IPS-18c (cell line): ENCODE results near the gene PES1.
A peak's percentile ranks its signal among the peaks of the same experiment; 100 is the strongest.
"Not testable (repeated sequence)": the region's sequence is repeated elsewhere in the genome, so short reads cannot be mapped to it uniquely, and the experiment has no call there.

Source experiments
- H3K4me3 ChIP-seq: 2 replicates; pipeline ENCODE4 v1.7.0; 2013; ENCODE audit warnings: low read depth, mild to moderate bottlenecking, low read length, moderate library complexity; ENCODE audit not compliant: insufficient read depth
- H3K9me3 ChIP-seq: one replicate; pipeline ENCODE4 v1.6.1; 2013; ENCODE audit warnings: mild to moderate bottlenecking, low read length, moderate library complexity; ENCODE audit not compliant: control insufficient read depth, insufficient read depth

PES1 gene

GRCh38 chr22:30612789-30613188 is 21.1 kb upstream of the PES1 start:
- no peak overlapping the region for H3K4me3 ChIP-seq
- H3K9me3 ChIP-seq = no peaks in the 10 kb centered on the region

- Histone ChIP-seq H3K9me3 (no peaks in the 10 kb centered on the region), H3K4me3 (no peak overlapping the region)
Observed at GRCh38 chr22:30611197-30611596, 19.5 kb upstream of the PES1 start.

GRCh38 chr22:30610299-30610698 is 18.6 kb upstream of the PES1 start:
- H3K9me3 ChIP-seq = no peaks in the 10 kb centered on the region
- no peak overlapping the region for H3K4me3 ChIP-seq

GRCh38 chr22:30609260-30610185 is 17.8 kb upstream of the PES1 start:
- no peaks in the 10 kb centered on the region for H3K9me3 ChIP-seq

GRCh38 chr22:30607939-30608338 is 16.2 kb upstream of the PES1 start:
- Histone ChIP-seq H3K4me3 (no peak overlapping the region; the same call in 1 of the 2 replicates), H3K9me3 (no peaks in the 10 kb centered on the region)

More at GRCh38 chr22:30609260-30610185, 17.8 kb upstream of the PES1 start:
- H3K4me3 ChIP-seq = no peak overlapping the region

GRCh38 chr22:30607300-30607930 is 15.7 kb upstream of the PES1 start:
- no peaks in the 10 kb centered on the region for H3K9me3 ChIP-seq
- H3K4me3 ChIP-seq = peak overlapping the region; percentile 61

GRCh38 chr22:30606455-30607299 is 15.0 kb upstream of the PES1 start, which contains the start of gene TCN2:
Gene TCN2 (plus strand): TSS chr22:30607174. CDS start chr22:30607332, 158 bp downstream.
- Histone ChIP-seq H3K9me3 (no peaks in the 10 kb centered on the region), H3K4me3 (peak within 1 kb of the TSS; percentile 61)

GRCh38 chr22:30605449-30606110 is 13.9 kb upstream of the PES1 start:
- Histone ChIP-seq H3K9me3 (no peaks in the 10 kb centered on the region), H3K4me3 (no peak overlapping the region)

GRCh38 chr22:30604723-30605122 is 13.0 kb upstream of the PES1 start:
- Histone ChIP-seq H3K9me3 (no peaks in the 10 kb centered on the region), H3K4me3 (no peak overlapping the region)

GRCh38 chr22:30603801-30604200 is 12.1 kb upstream of the PES1 start:
- H3K4me3 ChIP-seq = no peak overlapping the region
- H3K9me3 ChIP-seq = no peaks in the 10 kb centered on the region

- Histone ChIP-seq H3K4me3 (no peak overlapping the region), H3K9me3 (no peaks in the 10 kb centered on the region)
Observed at GRCh38 chr22:30602049-30602448, 10.3 kb upstream of the PES1 start.

GRCh38 chr22:30601464-30601863 is 9.8 kb upstream of the PES1 start:
- no peak overlapping the region for H3K4me3 ChIP-seq

GRCh38 chr22:30600921-30601320 is 9.2 kb upstream of the PES1 start:
- Histone ChIP-seq H3K9me3 (no peaks in the 10 kb centered on the region), H3K4me3 (no peak overlapping the region)

More at GRCh38 chr22:30601464-30601863, 9.8 kb upstream of the PES1 start:
- no peaks in the 10 kb centered on the region for H3K9me3 ChIP-seq

GRCh38 chr22:30598986-30599385 is 7.3 kb upstream of the PES1 start:
- Histone ChIP-seq H3K4me3 (no peak overlapping the region), H3K9me3 (no peaks in the 10 kb centered on the region)

- Histone ChIP-seq H3K9me3 (no peaks in the 10 kb centered on the region), H3K4me3 (peak overlapping the region; percentile 3; the same call in 1 of the 2 replicates)
Observed at GRCh38 chr22:30596886-30597285, 5.2 kb upstream of the PES1 start.

- Histone ChIP-seq H3K4me3 (no peak overlapping the region), H3K9me3 (no peaks in the 10 kb centered on the region)
Observed at GRCh38 chr22:30596199-30596598, 4.5 kb upstream of the PES1 start.

GRCh38 chr22:30592360-30592713 is 627 bp upstream of the PES1 start:
- H3K9me3 ChIP-seq, H3K4me3 ChIP-seq: not testable (repeated sequence)
